ENCODE results near the gene TSKS. TPM values are rescaled to one million over a fixed set of nuclear protein-coding genes. Genes with fewer than 3 reads are reported as not detected.

The TSKS gene
- total RNA-seq, 1 experiment from 2014 or later = 0.48 TPM

- TF ChIP-seq, protein P1, sequence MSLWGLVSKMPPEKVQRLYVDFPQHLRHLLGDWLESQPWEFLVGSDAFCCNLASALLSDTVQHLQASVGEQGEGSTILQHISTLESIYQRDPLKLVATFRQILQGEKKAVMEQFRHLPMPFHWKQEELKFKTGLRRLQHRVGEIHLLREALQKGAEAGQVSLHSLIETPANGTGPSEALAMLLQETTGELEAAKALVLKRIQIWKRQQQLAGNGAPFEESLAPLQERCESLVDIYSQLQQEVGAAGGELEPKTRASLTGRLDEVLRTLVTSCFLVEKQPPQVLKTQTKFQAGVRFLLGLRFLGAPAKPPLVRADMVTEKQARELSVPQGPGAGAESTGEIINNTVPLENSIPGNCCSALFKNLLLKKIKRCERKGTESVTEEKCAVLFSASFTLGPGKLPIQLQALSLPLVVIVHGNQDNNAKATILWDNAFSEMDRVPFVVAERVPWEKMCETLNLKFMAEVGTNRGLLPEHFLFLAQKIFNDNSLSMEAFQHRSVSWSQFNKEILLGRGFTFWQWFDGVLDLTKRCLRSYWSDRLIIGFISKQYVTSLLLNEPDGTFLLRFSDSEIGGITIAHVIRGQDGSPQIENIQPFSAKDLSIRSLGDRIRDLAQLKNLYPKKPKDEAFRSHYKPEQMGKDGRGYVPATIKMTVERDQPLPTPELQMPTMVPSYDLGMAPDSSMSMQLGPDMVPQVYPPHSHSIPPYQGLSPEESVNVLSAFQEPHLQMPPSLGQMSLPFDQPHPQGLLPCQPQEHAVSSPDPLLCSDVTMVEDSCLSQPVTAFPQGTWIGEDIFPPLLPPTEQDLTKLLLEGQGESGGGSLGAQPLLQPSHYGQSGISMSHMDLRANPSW (CRISPR knock-in tag; conservative IDR thresholded peaks at IDR 0.05; ENCODE audit: low read depth) = no peak
- 0 out of 2 replicates have a peak, but pooled peaks have one; percentile 3 for TF ChIP-seq NFATC4 (CRISPR knock-in tag; IDR thresholded peaks at IDR 0.05)
- no peak for TF ChIP-seq NR1H2 (CRISPR knock-in tag; IDR thresholded peaks at IDR 0.05)
- 0 out of 2 replicates have a peak, but pooled peaks have one; percentile 34 for TF ChIP-seq FOXP1 (CRISPR knock-in tag; IDR thresholded peaks at IDR 0.05; ENCODE audit: borderline replicate concordance)
- TF ChIP-seq, protein P2, sequence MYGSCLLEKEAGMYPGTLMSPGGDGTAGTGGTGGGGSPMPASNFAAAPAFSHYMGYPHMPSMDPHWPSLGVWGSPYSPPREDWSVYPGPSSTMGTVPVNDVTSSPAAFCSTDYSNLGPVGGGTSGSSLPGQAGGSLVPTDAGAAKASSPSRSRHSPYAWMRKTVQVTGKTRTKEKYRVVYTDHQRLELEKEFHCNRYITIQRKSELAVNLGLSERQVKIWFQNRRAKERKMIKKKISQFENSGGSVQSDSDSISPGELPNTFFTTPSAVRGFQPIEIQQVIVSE (CRISPR knock-in tag; IDR thresholded peaks at IDR 0.05; ENCODE audit: borderline replicate concordance) = no peak
- TF ChIP-seq, protein P3, sequence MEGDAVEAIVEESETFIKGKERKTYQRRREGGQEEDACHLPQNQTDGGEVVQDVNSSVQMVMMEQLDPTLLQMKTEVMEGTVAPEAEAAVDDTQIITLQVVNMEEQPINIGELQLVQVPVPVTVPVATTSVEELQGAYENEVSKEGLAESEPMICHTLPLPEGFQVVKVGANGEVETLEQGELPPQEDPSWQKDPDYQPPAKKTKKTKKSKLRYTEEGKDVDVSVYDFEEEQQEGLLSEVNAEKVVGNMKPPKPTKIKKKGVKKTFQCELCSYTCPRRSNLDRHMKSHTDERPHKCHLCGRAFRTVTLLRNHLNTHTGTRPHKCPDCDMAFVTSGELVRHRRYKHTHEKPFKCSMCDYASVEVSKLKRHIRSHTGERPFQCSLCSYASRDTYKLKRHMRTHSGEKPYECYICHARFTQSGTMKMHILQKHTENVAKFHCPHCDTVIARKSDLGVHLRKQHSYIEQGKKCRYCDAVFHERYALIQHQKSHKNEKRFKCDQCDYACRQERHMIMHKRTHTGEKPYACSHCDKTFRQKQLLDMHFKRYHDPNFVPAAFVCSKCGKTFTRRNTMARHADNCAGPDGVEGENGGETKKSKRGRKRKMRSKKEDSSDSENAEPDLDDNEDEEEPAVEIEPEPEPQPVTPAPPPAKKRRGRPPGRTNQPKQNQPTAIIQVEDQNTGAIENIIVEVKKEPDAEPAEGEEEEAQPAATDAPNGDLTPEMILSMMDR (IDR thresholded peaks at IDR 0.05) = no peak
- TF ChIP-seq AR (CRISPR knock-in tag; IDR thresholded peaks at IDR 0.05) = no peak
- TF ChIP-seq E2F5 (CRISPR knock-in tag; IDR thresholded peaks at IDR 0.05) = no peak
- peak; percentile 53; the same call in 1 of the 2 replicates for TF ChIP-seq E2F1 (CRISPR knock-in tag; IDR thresholded peaks at IDR 0.05)
- TF ChIP-seq, protein P4, sequence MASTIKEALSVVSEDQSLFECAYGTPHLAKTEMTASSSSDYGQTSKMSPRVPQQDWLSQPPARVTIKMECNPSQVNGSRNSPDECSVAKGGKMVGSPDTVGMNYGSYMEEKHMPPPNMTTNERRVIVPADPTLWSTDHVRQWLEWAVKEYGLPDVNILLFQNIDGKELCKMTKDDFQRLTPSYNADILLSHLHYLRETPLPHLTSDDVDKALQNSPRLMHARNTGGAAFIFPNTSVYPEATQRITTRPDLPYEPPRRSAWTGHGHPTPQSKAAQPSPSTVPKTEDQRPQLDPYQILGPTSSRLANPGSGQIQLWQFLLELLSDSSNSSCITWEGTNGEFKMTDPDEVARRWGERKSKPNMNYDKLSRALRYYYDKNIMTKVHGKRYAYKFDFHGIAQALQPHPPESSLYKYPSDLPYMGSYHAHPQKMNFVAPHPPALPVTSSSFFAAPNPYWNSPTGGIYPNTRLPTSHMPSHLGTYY (CRISPR knock-in tag; IDR thresholded peaks at IDR 0.05) = no peak; the same call in 1 of the 2 replicates
- TF ChIP-seq, protein P5, sequence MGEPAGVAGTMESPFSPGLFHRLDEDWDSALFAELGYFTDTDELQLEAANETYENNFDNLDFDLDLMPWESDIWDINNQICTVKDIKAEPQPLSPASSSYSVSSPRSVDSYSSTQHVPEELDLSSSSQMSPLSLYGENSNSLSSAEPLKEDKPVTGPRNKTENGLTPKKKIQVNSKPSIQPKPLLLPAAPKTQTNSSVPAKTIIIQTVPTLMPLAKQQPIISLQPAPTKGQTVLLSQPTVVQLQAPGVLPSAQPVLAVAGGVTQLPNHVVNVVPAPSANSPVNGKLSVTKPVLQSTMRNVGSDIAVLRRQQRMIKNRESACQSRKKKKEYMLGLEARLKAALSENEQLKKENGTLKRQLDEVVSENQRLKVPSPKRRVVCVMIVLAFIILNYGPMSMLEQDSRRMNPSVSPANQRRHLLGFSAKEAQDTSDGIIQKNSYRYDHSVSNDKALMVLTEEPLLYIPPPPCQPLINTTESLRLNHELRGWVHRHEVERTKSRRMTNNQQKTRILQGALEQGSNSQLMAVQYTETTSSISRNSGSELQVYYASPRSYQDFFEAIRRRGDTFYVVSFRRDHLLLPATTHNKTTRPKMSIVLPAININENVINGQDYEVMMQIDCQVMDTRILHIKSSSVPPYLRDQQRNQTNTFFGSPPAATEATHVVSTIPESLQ (CRISPR knock-in tag; IDR thresholded peaks at IDR 0.05) = no peak
- no peak for TF ChIP-seq TEAD1 (CRISPR knock-in tag; IDR thresholded peaks at IDR 0.05)
- no peak for TF ChIP-seq PRDM15 (CRISPR knock-in tag; IDR thresholded peaks at IDR 0.05)
- TF ChIP-seq TCF7 (CRISPR knock-in tag; IDR thresholded peaks at IDR 0.05; ENCODE audit: low read depth) = no peak
- no peak for TF ChIP-seq ZBTB43 (CRISPR knock-in tag; IDR thresholded peaks at IDR 0.05)
These were observed 71.6 kb downstream of the TSKS start (continued) for GRCh38 chr19:49691243-49692146.

Data from WTC11 (cell line).